H1 (cell line): ENCODE measurements around the gene SRY. TPM values are rescaled to one million over a fixed set of nuclear protein-coding genes. Genes with fewer than 3 reads are reported as not detected.

Source experiments
- CTCF ChIA-PET: fragments of 300-600 bp; sonication (Branson Sonifier 250); formaldehyde crosslinking; loops from one replicate; lab custom pipeline; 2021; ENCODE audit not compliant: partially characterized antibody; lab: Charles Lee
- POLR2A ChIA-PET: fragments of 300-600 bp; sonication (Branson Sonifier 250); formaldehyde crosslinking; loops from one replicate; lab custom pipeline; 2021; ENCODE audit warnings: inconsistent platforms; ENCODE audit not compliant: partially characterized antibody; lab: Charles Lee
- DNase-seq, 2 experiments: peaks; one replicate each; pipeline versions ENCODE4 v3.0.0 to v3.0.0-alpha.2; 2010 to 2022; ENCODE audit warnings: low spot score in 2 of 2, low read depth in 1 of 2, mixed read lengths in 1 of 2
- FAIRE-seq: peaks from 2 replicates; lab custom pipeline; 2011; peaks lifted over from hg19 to GRCh38; lab: Jason Lieb, UNC
- H2AFZ ChIP-seq: 2 replicates; pipeline ENCODE4 v1.8.1; 2012; ENCODE audit warnings: low read length, inconsistent platforms
- H2AK5ac ChIP-seq: 2 replicates; pipeline ENCODE4 v1.6.1; 2013; ENCODE audit warnings: low read depth, low read length
- H2BK120ac ChIP-seq: replicated peaks from 2 replicates; pipeline ENCODE3; 2013; ENCODE audit warnings: low read depth, low read length, inconsistent platforms
- H2BK12ac ChIP-seq: 2 replicates; pipeline ENCODE4 v1.6.1; 2013; ENCODE audit warnings: low read depth, low read length
- H2BK15ac ChIP-seq: 2 replicates; pipeline ENCODE4 v1.6.1; 2013; ENCODE audit warnings: low read length
- H2BK20ac ChIP-seq: 2 replicates; pipeline ENCODE4 v1.6.1; 2013; ENCODE audit warnings: low read length
- H2BK5ac ChIP-seq: 2 replicates; pipeline ENCODE4 v1.6.1; 2013; ENCODE audit warnings: low read depth, low read length
- H3K14ac ChIP-seq: 2 replicates; pipeline ENCODE4 v1.6.1; 2013; ENCODE audit warnings: inconsistent platforms; ENCODE audit not compliant: insufficient read length
- H3K18ac ChIP-seq: 2 replicates; pipeline ENCODE4 v1.6.1; 2013; ENCODE audit warnings: low read length; ENCODE audit errors: extremely low read depth
- H3K23ac ChIP-seq: 2 replicates; pipeline ENCODE4 v1.6.1; 2013; ENCODE audit warnings: inconsistent platforms; ENCODE audit not compliant: insufficient read length
- H3K23me2 ChIP-seq: 2 replicates; pipeline ENCODE4 v1.6.1; 2013; ENCODE audit warnings: low read depth, low read length
- H3K27ac ChIP-seq: 2 replicates; pipeline ENCODE4 v1.6.1; 2011; ENCODE audit warnings: low read depth, low read length, inconsistent platforms
- H3K27me3 ChIP-seq, 4 experiments: replicated peaks in 1 of 4; 1 replicate in 1 of 4; 2 replicates in 3 of 4; pipeline versions ENCODE4 v1.6.1 to v1.8.1; 2011 to 2013; ENCODE audit warnings: low read length in 3 of 4, mild to moderate bottlenecking in 3 of 4, inconsistent platforms in 2 of 4, mixed read lengths in 2 of 4, moderate library complexity in 1 of 4; ENCODE audit not compliant: control insufficient read depth in 3 of 4, insufficient read depth in 3 of 4; ENCODE audit errors: extremely low read depth in 1 of 4
- H3K36me3 ChIP-seq, 4 experiments: 2 replicates each; pipeline versions ENCODE4 v1.6.1 to v1.8.1; 2011 to 2013; ENCODE audit warnings: mild to moderate bottlenecking in 4 of 4, low read length in 3 of 4, moderate library complexity in 2 of 4, control low read depth in 1 of 4, inconsistent platforms in 1 of 4; ENCODE audit not compliant: insufficient read depth in 4 of 4, control insufficient read depth in 2 of 4
- H3K4ac ChIP-seq: replicated peaks from 2 replicates; pipeline ENCODE3; 2013; ENCODE audit warnings: low read length, low read depth, mixed read lengths, inconsistent platforms; ENCODE audit not compliant: insufficient read length
- H3K4me1 ChIP-seq, 4 experiments: replicated peaks in 1 of 4; 1 replicate in 1 of 4; 2 replicates in 3 of 4; pipeline versions ENCODE4 v1.6.1 to v1.8.1; 2011 to 2013; ENCODE audit warnings: low read length in 3 of 4, inconsistent platforms in 2 of 4, mixed read lengths in 1 of 4; ENCODE audit not compliant: insufficient read depth in 4 of 4, control insufficient read depth in 3 of 4
- H3K4me2 ChIP-seq, 2 experiments: 2 replicates each; pipeline versions ENCODE4 v1.6.1 to v1.8.1; 2011 to 2013; ENCODE audit warnings: low read depth in 2 of 2, low read length in 2 of 2, control low read depth in 1 of 2, inconsistent platforms in 1 of 2, mild to moderate bottlenecking in 1 of 2; ENCODE audit not compliant: insufficient read depth in 1 of 2
- H3K4me3 ChIP-seq, 4 experiments: fragments of 200-600, 300-600 bp in 1 of 4; sonication (generic), shearing (Covaris generic), sonication (Bioruptor Twin) in 1 of 4; 2 replicates each; pipeline versions ENCODE4 v1.5.1 to v1.8.1; 2011 to 2016; ENCODE audit warnings: low read length in 4 of 4, low read depth in 3 of 4, control low read depth in 2 of 4, inconsistent platforms in 2 of 4, mild to moderate bottlenecking in 2 of 4, mixed read lengths in 1 of 4, moderate library complexity in 1 of 4; ENCODE audit not compliant: insufficient read depth in 2 of 4; ENCODE audit errors: extremely low read depth in 1 of 4
- H3K56ac ChIP-seq: replicated peaks from 2 replicates; pipeline ENCODE3; 2013; ENCODE audit warnings: low read depth, mild to moderate bottlenecking, mixed read lengths, low read length, inconsistent platforms; ENCODE audit not compliant: insufficient read length
- H3K79me1 ChIP-seq: 2 replicates; pipeline ENCODE4 v1.6.1; 2013; ENCODE audit warnings: low read depth, low read length, control low read depth
- H3K79me2 ChIP-seq, 2 experiments: 2 replicates each; pipeline versions ENCODE4 v1.6.1 to v1.8.1; 2012 to 2013; ENCODE audit warnings: low read length in 2 of 2, mild to moderate bottlenecking in 2 of 2, inconsistent platforms in 1 of 2; ENCODE audit not compliant: insufficient read depth in 2 of 2, control insufficient read depth in 1 of 2
- H3K9ac ChIP-seq, 4 experiments: replicated peaks in 1 of 4; 1 replicate in 1 of 4; 2 replicates in 3 of 4; pipeline versions ENCODE4 v1.6.1 to v1.8.1; 2011 to 2013; ENCODE audit warnings: low read depth in 3 of 4, low read length in 3 of 4, control low read depth in 2 of 4, mild to moderate bottlenecking in 2 of 4, moderate library complexity in 2 of 4, inconsistent platforms in 1 of 4; ENCODE audit errors: extremely low read depth in 1 of 4
- H3K9me3 ChIP-seq, 2 experiments: 2 replicates each; pipeline versions ENCODE4 v1.6.1 to v1.8.1; 2012 to 2013; ENCODE audit warnings: mild to moderate bottlenecking in 2 of 2, moderate library complexity in 2 of 2, control low read depth in 1 of 2, inconsistent platforms in 1 of 2, low read depth in 1 of 2, low read length in 1 of 2, mixed read lengths in 1 of 2; ENCODE audit not compliant: insufficient read depth in 2 of 2
- H4K20me1 ChIP-seq, 2 experiments: replicated peaks in 1 of 2; 2 replicates each; pipeline versions ENCODE3 to v1.8.1; 2011 to 2013; ENCODE audit warnings: inconsistent platforms in 2 of 2, low read length in 2 of 2, mild to moderate bottlenecking in 1 of 2; ENCODE audit not compliant: insufficient read depth in 2 of 2, control insufficient read depth in 1 of 2
- H4K5ac ChIP-seq: 2 replicates; pipeline ENCODE4 v1.6.1; 2013; ENCODE audit warnings: low read length, low read depth, mixed read lengths, inconsistent platforms; ENCODE audit not compliant: insufficient read length
- H4K8ac ChIP-seq: 2 replicates; pipeline ENCODE4 v1.8.0; 2013; ENCODE audit warnings: mild to moderate bottlenecking, moderate library complexity, low read length, inconsistent platforms; ENCODE audit not compliant: insufficient read depth; ENCODE audit errors: extremely low read depth
- H4K91ac ChIP-seq: replicated peaks from 2 replicates; pipeline ENCODE3; 2013; ENCODE audit warnings: low read length, mixed read lengths, inconsistent platforms; ENCODE audit not compliant: insufficient read length
- KDM1A ChIP-seq: fragments of 200-600, 300-600 bp; sonication (generic); IDR thresholded peaks from 2 replicates; pipeline ENCODE4 v1.7.1; 2016; ENCODE audit warnings: mild to moderate bottlenecking, low read length, borderline replicate concordance
- TBP ChIP-seq: IDR thresholded peaks from 2 replicates; pipeline ENCODE4 v1.6.1; 2011; ENCODE audit warnings: low read depth, low read length, improper control_type of control experiment
- WGBS, 2 experiments: shearing (Covaris generic) in 1 of 2; methylation state at CpG; one replicate each; pipeline versions ENCODE4 v1.1.6 to v1.1.7; 2013 to 2015; ENCODE audit warnings: low lambda C conversion rate in 2 of 2, mixed read lengths in 2 of 2, inconsistent platforms in 1 of 2, low coverage in 1 of 2, missing lambda C conversion rate in 1 of 2; ENCODE audit not compliant: insufficient replicate concordance in 2 of 2, insufficient coverage in 1 of 2, insufficient read length in 1 of 2; ENCODE audit errors: extremely low coverage in 1 of 2, missing lambda C conversion rate in 1 of 2; 5-methylcytosine and 5-hydroxymethylcytosine counted together
- polyA plus RNA-seq, 7 experiments: library from polyadenylated mRNA; depleted of rRNA in 3 of 7; stranded (reverse) in 5 of 7; unstranded in 2 of 7; fragments of >200 nt in 5 of 7; fragments of 200-250 nt in 2 of 7; gene quantifications; 1 replicate in 5 of 7; 2 replicates in 1 of 7; 4 replicates in 1 of 7; pipeline versions ENCODE4 v1.2.1 to v1.2.3, GENCODE V29; 2011 to 2013; ENCODE audit warnings: missing spikeins in 2 of 7, mixed read lengths in 2 of 7
- total RNA-seq: library from RNA; stranded (reverse); fragmentation: NEBNext Ultra II Directional; extraction: Animal tissue kit (Norgen Biotek cat#: 25700); gene quantifications from 2 replicates; pipeline ENCODE4 v1.2.1, GENCODE V29; 2021

The SRY gene
- total and polyA plus RNA-seq, 2 of the 8 experiments (the other 6 are each of a cell fraction or from before 2014, with no cell fraction given), result 5.9 to 15.1 TPM

GRCh38 chrY:2828497-2828896, 41.0 kb upstream of the SRY start:
- Histone ChIP-seq H2AK5ac (no peak overlapping the region), H2BK20ac (no peak overlapping the region), H4K8ac (no peak overlapping the region), H4K91ac (no peak overlapping the region), H3K23me2 (no peaks in the 10 kb centered on the region), H3K4me2 (no peak overlapping the region), H3K18ac (no peak overlapping the region), H3K79me2 (no peaks in the 10 kb centered on the region), H2BK120ac (no peak overlapping the region), H3K27me3 (no peaks in the 10 kb centered on the region), H3K9ac (no peak overlapping the region), H3K27ac (no peak overlapping the region), H4K5ac (no peak overlapping the region), H3K4me1 (peaks cover 0 to 3% (median 0%) of the 10 kb centered on the region in 4 experiments; a peak in 1 of 7 replicates), H3K23ac (no peak overlapping the region), H3K14ac (no peak overlapping the region), H2BK5ac (no peak overlapping the region), H3K79me1 (no peaks in the 10 kb centered on the region), H3K36me3 (no peaks in the 10 kb centered on the region), H4K20me1 (no peaks in the 10 kb centered on the region), H3K56ac (no peak overlapping the region), H2BK12ac (no peak overlapping the region), H2BK15ac (no peak overlapping the region), H3K4ac (no peak overlapping the region), H3K9me3 (no peaks in the 10 kb centered on the region), H3K4me3 (no peak overlapping the region), H2AFZ (no peak overlapping the region)
- DNase-seq (no peak), FAIRE-seq (no peak)
- WGBS, 2 experiments, result 38% methylated on average over 3 of the region's 5 CpGs; no CpG with 5 or more reads in 1 of the 2 experiments
- TF ChIP-seq TBP (peak; percentile 86), KDM1A (no peak)
- ChIA-PET CTCF (interaction anchor here (1.0 kb wide), 1 partner anchor 28 kb away, joined by 3 read pairs; no protein-coding TSS in a partner anchor), POLR2A (interaction anchor here (3.0 kb wide), 1 partner anchor 13 kb away, joined by 7 read pairs; the partner anchor contains the start of gene RPS4Y1)
